Measurements from ENCODE around the gene PPP2R2C.

PPP2R2C gene

DNA sequence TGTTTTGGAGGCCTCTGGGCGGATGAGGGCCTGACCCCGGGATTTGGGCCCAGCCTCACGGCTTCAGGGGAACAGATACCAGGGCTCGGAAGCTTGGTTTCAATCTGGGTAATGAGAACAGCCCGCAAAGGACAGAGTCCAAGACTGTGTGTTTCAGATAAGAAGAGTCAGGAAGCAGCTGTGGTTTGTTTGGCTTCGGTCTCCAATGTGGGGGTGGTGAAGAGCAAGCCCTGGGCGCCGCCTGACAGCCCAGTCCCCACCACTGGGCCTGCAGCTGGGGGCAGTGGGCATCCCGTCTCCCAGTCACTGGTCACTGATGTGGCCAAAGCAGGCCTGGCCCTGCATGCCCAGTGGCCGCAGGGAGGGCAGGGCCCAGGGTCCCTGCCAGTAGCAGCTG is 193.6 kb downstream of the PPP2R2C start:
- no peak for DNase-seq

DNA sequence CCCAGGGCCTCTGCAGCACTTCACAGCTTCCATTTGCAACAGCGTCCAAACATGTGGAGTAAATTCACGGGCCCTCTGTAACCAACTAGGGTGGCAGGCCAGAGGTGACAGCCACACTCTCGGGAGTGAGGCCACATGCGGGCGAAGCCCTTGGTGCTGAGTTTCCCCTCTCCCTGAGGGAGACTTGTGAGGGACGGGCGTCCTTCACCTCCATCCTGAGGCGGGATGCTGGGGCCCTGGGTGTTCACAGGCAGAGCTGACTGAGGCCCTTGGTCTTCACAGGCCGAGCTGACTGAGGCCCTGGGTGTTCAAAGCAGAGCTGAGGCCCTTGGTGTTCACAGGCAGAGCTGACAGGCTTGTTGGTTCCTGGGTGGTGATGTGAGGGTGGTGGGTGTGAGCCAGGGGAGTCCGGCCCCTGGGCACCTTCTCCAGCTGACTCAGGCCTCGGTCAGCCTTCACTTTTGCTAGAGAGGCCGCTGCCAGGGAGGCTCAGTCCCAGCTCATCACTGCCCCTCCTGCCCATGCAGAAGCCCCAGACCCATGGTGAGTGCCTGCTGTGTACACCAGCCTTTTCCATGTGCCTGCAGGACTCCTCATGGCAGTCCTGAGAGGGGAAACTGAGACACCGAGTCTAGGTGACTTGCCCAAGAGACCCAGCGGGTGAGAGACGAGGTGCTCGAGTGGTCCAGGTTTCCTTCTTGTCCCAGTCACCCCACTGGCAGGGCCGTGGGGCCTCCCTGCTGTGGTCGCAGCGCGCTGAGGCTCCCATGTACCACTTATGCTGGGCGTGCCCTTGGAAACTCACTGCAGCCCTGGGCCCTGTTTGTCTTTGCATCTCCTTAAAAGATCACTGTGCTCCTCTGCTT is 194.2 kb downstream of the PPP2R2C start:
- no peak for DNase-seq

GRCh38 chr4:6277139-6277802 is 195.1 kb downstream of the PPP2R2C start:
- DNase-seq = no peak

DNA sequence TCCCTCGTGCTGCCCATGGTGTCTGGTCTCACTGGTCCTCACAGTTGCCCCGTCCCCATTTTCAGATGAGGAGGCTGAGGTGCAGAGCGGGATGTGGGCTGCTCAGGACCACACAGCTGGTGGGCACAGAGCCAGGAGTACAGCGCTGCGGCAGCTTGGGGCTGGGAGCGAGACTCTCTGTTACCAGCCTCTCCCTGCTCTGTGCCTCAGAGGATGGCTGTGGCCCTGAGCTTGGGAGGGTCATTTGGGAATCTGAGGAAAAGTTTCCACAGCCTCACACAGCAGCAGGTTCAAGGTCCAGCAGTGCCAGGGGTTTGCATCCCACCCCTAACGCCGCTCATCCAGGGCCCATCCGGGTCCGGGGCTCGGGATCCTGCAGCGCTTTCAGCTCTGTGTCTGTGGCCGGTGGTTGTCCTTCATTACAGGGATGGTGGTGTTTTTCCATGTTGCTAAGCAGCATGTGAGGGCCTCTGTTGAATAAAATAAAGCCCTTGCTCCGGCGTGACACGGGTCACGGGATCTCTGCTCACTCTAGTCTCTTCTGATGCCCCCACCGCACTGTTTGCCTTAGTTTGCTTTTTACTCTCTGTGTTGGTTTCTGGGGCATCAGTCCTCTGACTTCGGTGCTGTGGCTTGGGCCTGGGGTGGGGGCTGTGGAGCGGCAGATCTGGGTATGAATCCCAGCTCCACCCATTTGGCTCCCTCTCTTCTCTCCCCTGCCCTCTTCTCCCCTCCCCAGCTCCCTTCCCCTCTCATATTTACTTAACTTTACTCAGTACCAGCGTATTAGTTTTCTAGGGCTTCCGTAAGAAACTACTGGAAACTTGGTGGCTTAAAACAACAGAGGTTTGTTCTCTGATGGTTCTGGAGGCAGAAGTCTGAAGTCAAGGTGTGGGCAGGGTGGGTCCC is 196.3 kb downstream of the PPP2R2C start:
- DNase-seq = no peak

DNA sequence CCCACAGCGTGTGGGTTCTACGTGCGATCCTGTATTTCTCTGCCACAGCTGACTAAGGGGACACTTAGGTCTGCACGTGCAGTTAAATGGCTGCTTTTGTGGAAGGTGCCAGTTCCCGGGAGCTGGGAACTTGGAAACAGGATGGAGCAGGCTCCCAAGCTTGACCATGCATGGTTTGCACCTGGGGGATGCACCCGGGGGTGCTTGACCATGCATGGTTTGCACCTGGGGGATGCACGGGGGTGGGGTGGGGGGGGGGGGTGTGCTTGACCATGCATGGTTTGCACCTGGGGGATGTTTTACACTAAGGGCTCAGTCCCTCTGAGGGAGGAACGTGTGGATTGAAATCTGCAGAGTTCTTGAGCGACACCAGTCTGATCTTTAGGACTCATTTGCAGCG is 197.1 kb downstream of the PPP2R2C start:
- DNase-seq = no peak

DNA sequence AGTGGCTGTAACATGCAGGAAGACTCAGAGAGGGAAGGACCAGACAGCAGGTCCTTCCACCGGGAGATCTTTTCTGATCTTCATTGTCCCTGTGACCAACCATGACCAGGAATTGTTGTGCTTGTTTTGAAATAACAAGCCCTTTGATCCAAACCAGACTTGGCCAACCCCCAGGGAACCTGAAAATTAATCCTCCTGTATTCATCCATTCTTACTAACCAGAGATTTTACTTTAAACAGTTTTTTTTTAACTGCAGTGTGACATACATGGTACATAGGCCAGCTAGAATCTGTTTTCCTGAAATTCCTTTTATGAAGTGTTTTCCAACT is 198.8 kb downstream of the PPP2R2C start:
- DNase-seq = no peak

- no peak for DNase-seq
These were observed 199.4 kb downstream of the PPP2R2C start for GRCh38 chr4:6272863-6273660.

GRCh38 chr4:6271701-6272465 is 200.5 kb downstream of the PPP2R2C start:
- no peak for DNase-seq

GRCh38 chr4:6271206-6271605 is 201.2 kb downstream of the PPP2R2C start:
- no peak for DNase-seq

GRCh38 chr4:6270636-6271121 is 201.7 kb downstream of the PPP2R2C start:
- no peak for DNase-seq

Data from NCI-H146 (cell line).